Stimulated activated CD4-positive, alpha-beta T cell treated with anti-CD3 and anti-CD28 coated beads, TNF-alpha, amount 100 ng/mL, for 24 hours (primary cell): ENCODE measurements around the gene PPP1R7.
A peak's percentile ranks its signal among the peaks of the same experiment; 100 is the strongest.
"Not testable (repeated sequence)": the region's sequence is repeated elsewhere in the genome, so short reads cannot be mapped to it uniquely, and the experiment has no call there.

Experiments used
- DNase-seq, 3 experiments: peaks; one replicate each; pipeline ENCODE4 v3.0.0-alpha.2; 2020; ENCODE audit warnings: low read depth in 3 of 3

PPP1R7 gene

GRCh38 chr2:241149925-241150659 lies at the start of gene PPP1R7:
TSS of gene PPP1R7 (plus strand) at chr2:241150467. CDS start at chr2:241150496, 29 bp downstream.
- DNase-seq: peak; percentile 89 to 95 (median 91)

- DNase-seq: peak; percentile 79 to 88 (median 79)
These were observed 47.9 kb upstream of the PPP1R7 start, which contains the start of gene MTERF4 for GRCh38 chr2:241102239-241102803. TSS of gene MTERF4 (minus strand) at chr2:241102287. CDS start at chr2:241102273, 14 bp downstream.

- DNase-seq: no peak
These were observed 47.1 kb upstream of the PPP1R7 start for GRCh38 chr2:241103176-241103595.

- not testable (repeated sequence) for DNase-seq
These were observed 45.7 kb upstream of the PPP1R7 start for GRCh38 chr2:241104611-241105010.

- no peak for DNase-seq
These were observed 44.6 kb upstream of the PPP1R7 start for GRCh38 chr2:241105641-241106040.

- DNase-seq: no peak
These were observed 43.1 kb upstream of the PPP1R7 start for GRCh38 chr2:241107031-241107783.

- DNase-seq: no peak
These were observed 41.7 kb upstream of the PPP1R7 start for GRCh38 chr2:241108271-241109209.

GRCh38 chr2:241109210-241110088 lies 40.8 kb upstream of the PPP1R7 start:
- DNase-seq: peak in 1 of 3 experiments; percentile 37

GRCh38 chr2:241110089-241110606 lies 40.1 kb upstream of the PPP1R7 start:
- no peak for DNase-seq

GRCh38 chr2:241110607-241111439 lies 39.4 kb upstream of the PPP1R7 start:
- no peak for DNase-seq

GRCh38 chr2:241111440-241111805 lies 38.8 kb upstream of the PPP1R7 start:
- no peak for DNase-seq

GRCh38 chr2:241112046-241112445 lies 38.2 kb upstream of the PPP1R7 start:
- DNase-seq: no peak

GRCh38 chr2:241112592-241112991 lies 37.7 kb upstream of the PPP1R7 start:
- DNase-seq: peak in 1 of 3 experiments; percentile 43

- no peak for DNase-seq
These were observed 35.4 kb upstream of the PPP1R7 start for GRCh38 chr2:241114836-241115235.

- DNase-seq: no peak
These were observed 34.9 kb upstream of the PPP1R7 start for GRCh38 chr2:241115361-241115760.

GRCh38 chr2:241116606-241117560 lies 33.4 kb upstream of the PPP1R7 start:
- DNase-seq: no peak

- DNase-seq: no peak
These were observed 31.3 kb upstream of the PPP1R7 start for GRCh38 chr2:241118737-241119505.
